SU-DHL-6 (cell line): ENCODE data around the gene CARD9.

Source experiments
- EZH2phosphoT487 ChIP-seq: fragments of 200-600 bp; sonication (generic), shearing (Covaris generic); conservative IDR thresholded peaks from 2 replicates; pipeline ENCODE4 v1.6.1; 2018; ENCODE audit warnings: mild to moderate bottlenecking, antibody characterized with exemption, low read length, moderate library complexity, mixed read lengths
- TF ChIP-seq, protein P1 (sequence below): fragments of 200-600 bp; sonication (generic); IDR thresholded peaks from one replicate; pipeline ENCODE4 v1.5.1; 2017; ENCODE audit warnings: antibody characterized with exemption, mild to moderate bottlenecking, low read length, moderate library complexity; ENCODE audit not compliant: insufficient read depth, poor library complexity, severe bottlenecking

DNA sequence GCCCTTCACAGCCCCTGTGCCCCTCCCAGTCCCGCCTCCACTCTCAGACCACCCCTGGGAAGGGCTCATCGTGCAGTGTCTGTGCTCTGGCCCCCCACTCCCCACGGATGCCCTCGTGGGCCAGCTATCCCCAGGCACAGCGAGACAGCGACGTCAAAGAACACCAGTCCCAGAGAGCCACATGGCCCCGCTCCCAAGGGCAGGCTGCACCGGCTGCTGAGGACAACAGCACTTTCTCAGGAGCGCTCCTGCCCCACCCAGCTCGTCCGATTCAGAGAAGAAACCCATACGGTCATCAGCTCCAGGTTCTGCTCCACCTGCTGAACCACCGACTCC is 31.3 kb upstream of the CARD9 start:
- TF ChIP-seq, protein P1, sequence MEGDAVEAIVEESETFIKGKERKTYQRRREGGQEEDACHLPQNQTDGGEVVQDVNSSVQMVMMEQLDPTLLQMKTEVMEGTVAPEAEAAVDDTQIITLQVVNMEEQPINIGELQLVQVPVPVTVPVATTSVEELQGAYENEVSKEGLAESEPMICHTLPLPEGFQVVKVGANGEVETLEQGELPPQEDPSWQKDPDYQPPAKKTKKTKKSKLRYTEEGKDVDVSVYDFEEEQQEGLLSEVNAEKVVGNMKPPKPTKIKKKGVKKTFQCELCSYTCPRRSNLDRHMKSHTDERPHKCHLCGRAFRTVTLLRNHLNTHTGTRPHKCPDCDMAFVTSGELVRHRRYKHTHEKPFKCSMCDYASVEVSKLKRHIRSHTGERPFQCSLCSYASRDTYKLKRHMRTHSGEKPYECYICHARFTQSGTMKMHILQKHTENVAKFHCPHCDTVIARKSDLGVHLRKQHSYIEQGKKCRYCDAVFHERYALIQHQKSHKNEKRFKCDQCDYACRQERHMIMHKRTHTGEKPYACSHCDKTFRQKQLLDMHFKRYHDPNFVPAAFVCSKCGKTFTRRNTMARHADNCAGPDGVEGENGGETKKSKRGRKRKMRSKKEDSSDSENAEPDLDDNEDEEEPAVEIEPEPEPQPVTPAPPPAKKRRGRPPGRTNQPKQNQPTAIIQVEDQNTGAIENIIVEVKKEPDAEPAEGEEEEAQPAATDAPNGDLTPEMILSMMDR = no peak
- no peak for TF ChIP-seq EZH2phosphoT487
